ENCODE measurements around the gene TULP4. TPM values are rescaled to one million over a fixed set of nuclear protein-coding genes. Genes with fewer than 3 reads are reported as not detected.
"Not testable (repeated sequence)": the region's sequence is repeated elsewhere in the genome, so short reads cannot be mapped to it uniquely, and the experiment has no call there.

Gene TULP4
- polyA plus RNA-seq, 3 donors: 6.5 to 10.6 (median 7.9) TPM

DNA sequence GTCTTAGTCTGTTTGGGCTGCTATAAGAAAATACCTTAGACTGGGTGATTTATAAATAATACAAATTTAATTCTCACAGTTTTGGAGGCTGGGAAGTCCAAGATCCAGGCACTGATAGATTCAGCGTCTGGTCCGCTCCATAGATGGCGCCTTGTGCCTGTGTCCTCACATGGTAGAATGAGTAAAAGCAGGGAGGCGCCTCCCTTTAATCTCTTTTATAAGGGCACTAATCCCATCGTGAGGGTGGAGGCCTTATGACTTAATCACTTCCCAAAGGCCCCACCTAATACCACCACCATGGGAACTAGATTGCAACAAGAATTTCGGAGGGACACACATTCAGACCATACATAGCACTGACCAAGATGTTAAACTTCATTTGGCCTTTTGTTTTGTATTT is 156.4 kb downstream of the TULP4 start:
- intact Hi-C loops (cut with micrococcal nuclease): no loop called here
- Mint-ChIP-seq H3K4me1 (peaks cover 10% of the 10 kb centered on the region), H3K27ac (no peak overlapping the region), H3K36me3 (peaks cover 52 to 56% of the 10 kb centered on the region in 2 donors), H3K4me3 (no peak overlapping the region), H3K27me3 (ENCODE audit: low read depth in 3 of 3) (peaks cover 0 to 5% (median 4%) of the 10 kb centered on the region in 3 donors), H3K9me3 (peaks cover 0 to 3% (median 0%) of the 10 kb centered on the region in 7 donors)
- H3K79me2 ChIP-seq (ENCODE audit: insufficient read depth, low read length): no peaks in the 10 kb centered on the region
- H3K4me3 ChIP-seq (replicated peaks in 1 of 3; ENCODE audit: low read depth in 2 of 3, low read length in 3 of 3): no peak overlapping the region
- H3K4me2 ChIP-seq (replicated peaks; ENCODE audit: extremely low read depth, low read length, poor library complexity, severe bottlenecking): no peak overlapping the region
- peaks cover 15 to 45% of the 10 kb centered on the region in 2 donors for H3K36me3 ChIP-seq (replicated peaks in 1 of 2; ENCODE audit: control insufficient read depth in 1 of 2, insufficient read depth in 2 of 2, low read length in 2 of 2)
- TF ChIP-seq, protein P1, sequence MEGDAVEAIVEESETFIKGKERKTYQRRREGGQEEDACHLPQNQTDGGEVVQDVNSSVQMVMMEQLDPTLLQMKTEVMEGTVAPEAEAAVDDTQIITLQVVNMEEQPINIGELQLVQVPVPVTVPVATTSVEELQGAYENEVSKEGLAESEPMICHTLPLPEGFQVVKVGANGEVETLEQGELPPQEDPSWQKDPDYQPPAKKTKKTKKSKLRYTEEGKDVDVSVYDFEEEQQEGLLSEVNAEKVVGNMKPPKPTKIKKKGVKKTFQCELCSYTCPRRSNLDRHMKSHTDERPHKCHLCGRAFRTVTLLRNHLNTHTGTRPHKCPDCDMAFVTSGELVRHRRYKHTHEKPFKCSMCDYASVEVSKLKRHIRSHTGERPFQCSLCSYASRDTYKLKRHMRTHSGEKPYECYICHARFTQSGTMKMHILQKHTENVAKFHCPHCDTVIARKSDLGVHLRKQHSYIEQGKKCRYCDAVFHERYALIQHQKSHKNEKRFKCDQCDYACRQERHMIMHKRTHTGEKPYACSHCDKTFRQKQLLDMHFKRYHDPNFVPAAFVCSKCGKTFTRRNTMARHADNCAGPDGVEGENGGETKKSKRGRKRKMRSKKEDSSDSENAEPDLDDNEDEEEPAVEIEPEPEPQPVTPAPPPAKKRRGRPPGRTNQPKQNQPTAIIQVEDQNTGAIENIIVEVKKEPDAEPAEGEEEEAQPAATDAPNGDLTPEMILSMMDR (IDR thresholded peaks at IDR 0.05): no peak
- no peak overlapping the region for H3K9ac ChIP-seq (ENCODE audit: insufficient read depth, low read length, poor library complexity, severe bottlenecking)
- no peaks in the 10 kb centered on the region for H3K4me1 ChIP-seq (ENCODE audit: control insufficient read depth in 1 of 2, insufficient read depth in 2 of 2, low read length in 2 of 2)
- no peak overlapping the region for H2AFZ ChIP-seq (ENCODE audit: insufficient read depth, low read depth, low read length, poor library complexity, severe bottlenecking)
- 100% methylated on average over 2 of the region's 6 CpGs for WGBS (ENCODE audit: insufficient coverage)
- H3K27ac ChIP-seq (ENCODE audit: low read depth in 1 of 2, low read length in 2 of 2): no peak overlapping the region
- no peak for DNase-seq
- no peaks in the 10 kb centered on the region for H3K9me3 ChIP-seq (replicated peaks in 1 of 2; ENCODE audit: control insufficient read depth in 1 of 2, insufficient read depth in 1 of 2, low read length in 2 of 2)
- no peaks in the 10 kb centered on the region for H4K20me1 ChIP-seq (ENCODE audit: insufficient read depth, low read length)
- H3K27me3 ChIP-seq (ENCODE audit: control insufficient read depth in 2 of 2, insufficient read depth in 2 of 2, low read length in 2 of 2): no peaks in the 10 kb centered on the region

DNA sequence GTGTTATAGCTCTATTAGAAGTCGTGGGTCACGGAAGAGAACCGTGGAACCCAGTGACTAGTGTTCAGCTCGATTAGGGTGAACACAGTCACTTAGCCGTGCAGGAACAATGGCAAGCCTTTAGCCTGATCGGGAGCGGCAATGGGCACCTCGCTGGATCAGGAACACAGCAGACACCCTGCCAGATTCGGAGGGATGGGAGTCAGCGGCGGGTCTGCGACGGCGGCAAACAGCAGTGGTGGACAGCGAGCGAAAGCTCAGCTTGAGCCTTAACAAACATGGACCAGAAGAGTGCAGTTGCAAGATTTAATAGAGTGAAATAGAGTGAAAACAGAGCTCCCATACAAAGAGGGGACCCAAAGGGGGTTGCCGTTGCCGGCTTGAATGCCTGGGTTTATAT is 157.8 kb downstream of the TULP4 start:
- H3K9me3 ChIP-seq (replicated peaks in 1 of 2; ENCODE audit: control insufficient read depth in 1 of 2, insufficient read depth in 1 of 2, low read length in 2 of 2); H3K27me3 Mint-ChIP-seq (ENCODE audit: low read depth in 3 of 3); H3K79me2 ChIP-seq (ENCODE audit: insufficient read depth, low read length); intact Hi-C loops (cut with micrococcal nuclease); H3K4me3 Mint-ChIP-seq; H3K4me3 ChIP-seq (replicated peaks in 1 of 3; ENCODE audit: low read depth in 2 of 3, low read length in 3 of 3); H3K27me3 ChIP-seq (ENCODE audit: control insufficient read depth in 2 of 2, insufficient read depth in 2 of 2, low read length in 2 of 2); H2AFZ ChIP-seq (ENCODE audit: insufficient read depth, low read depth, low read length, poor library complexity, severe bottlenecking); H3K9me3 Mint-ChIP-seq; H3K4me1 ChIP-seq (ENCODE audit: control insufficient read depth in 1 of 2, insufficient read depth in 2 of 2, low read length in 2 of 2); DNase-seq; H4K20me1 ChIP-seq (ENCODE audit: insufficient read depth, low read length); H3K9ac ChIP-seq (ENCODE audit: insufficient read depth, low read length, poor library complexity, severe bottlenecking); H3K4me2 ChIP-seq (replicated peaks; ENCODE audit: extremely low read depth, low read length, poor library complexity, severe bottlenecking); H3K27ac ChIP-seq (ENCODE audit: low read depth in 1 of 2, low read length in 2 of 2): not testable (repeated sequence)
- Mint-ChIP-seq H3K27ac (peak overlapping the region in 1 of 7 donors; percentile 16), H3K4me1 (peaks cover 10% of the 10 kb centered on the region), H3K36me3 (peaks cover 43 to 52% of the 10 kb centered on the region in 2 donors)
- H3K36me3 ChIP-seq (replicated peaks in 1 of 2; ENCODE audit: control insufficient read depth in 1 of 2, insufficient read depth in 2 of 2, low read length in 2 of 2): peaks cover 8 to 31% of the 10 kb centered on the region in 2 donors
- 92% methylated on average over 8 of the region's 18 CpGs for WGBS (ENCODE audit: insufficient coverage)
